Retinal pigment epithelial cell (primary cell): ENCODE results near the gene CDX2.

Experiments
- DNase-seq: peaks from one replicate; pipeline ENCODE4 v3.0.0-alpha.2; 2010; ENCODE audit warnings: low read depth
- H3K4me3 ChIP-seq: 2 replicates; pipeline ENCODE4 v1.5.1; 2011; ENCODE audit warnings: mild to moderate bottlenecking, low read length, control low read depth, moderate library complexity
- CTCF ChIP-seq: conservative IDR thresholded peaks from 2 replicates; pipeline ENCODE4 v1.5.1; 2011; ENCODE audit warnings: low read depth, low read length, control low read depth, inconsistent platforms

Gene CDX2

GRCh38 chr13:27928353-27928804, 40.7 kb downstream of the CDX2 start:
- TF ChIP-seq CTCF, result no peak
- DNase-seq, result no peak

GRCh38 chr13:27927444-27928352, 41.4 kb downstream of the CDX2 start:
- DNase-seq, result no peak
- no peak for TF ChIP-seq CTCF
- H3K4me3 ChIP-seq, result no peak overlapping the region

More at GRCh38 chr13:27928353-27928804, 40.7 kb downstream of the CDX2 start:
- no peak overlapping the region for H3K4me3 ChIP-seq

- no peak overlapping the region for H3K4me3 ChIP-seq
- TF ChIP-seq CTCF, result no peak
- DNase-seq, result no peak
Observed at GRCh38 chr13:27926644-27927434, 42.3 kb downstream of the CDX2 start.

GRCh38 chr13:27925220-27925991, 43.7 kb downstream of the CDX2 start:
- no peak overlapping the region for H3K4me3 ChIP-seq
- no peak for DNase-seq
- no peak for TF ChIP-seq CTCF

- no peak overlapping the region for H3K4me3 ChIP-seq
- no peak for TF ChIP-seq CTCF
- no peak for DNase-seq
Observed at GRCh38 chr13:27924529-27925141, 44.5 kb downstream of the CDX2 start.

- DNase-seq, result no peak
- TF ChIP-seq CTCF, result no peak
- no peak overlapping the region for H3K4me3 ChIP-seq
Observed at GRCh38 chr13:27923794-27924528, 45.2 kb downstream of the CDX2 start.
